Rectal smooth muscle tissue (tissue), 1 donor: ENCODE data around the gene FKBP8.

ENCODE experiments used
- H3K27ac ChIP-seq: one replicate; pipeline ENCODE4 v1.7.0; 2013; ENCODE audit warnings: low read depth, low read length, inconsistent platforms
- H3K27me3 ChIP-seq: one replicate; pipeline ENCODE4 v1.7.0; 2013; ENCODE audit warnings: low read length; ENCODE audit not compliant: control insufficient read depth, insufficient read depth
- H3K36me3 ChIP-seq: one replicate; pipeline ENCODE4 v1.7.0; 2013; ENCODE audit warnings: low read length; ENCODE audit not compliant: control insufficient read depth, insufficient read depth
- H3K4me1 ChIP-seq: one replicate; pipeline ENCODE4 v1.7.0; 2013; ENCODE audit warnings: low read length; ENCODE audit not compliant: control insufficient read depth, insufficient read depth
- H3K4me3 ChIP-seq: one replicate; pipeline ENCODE4 v1.7.0; 2013; ENCODE audit warnings: low read length
- H3K9ac ChIP-seq: one replicate; pipeline ENCODE4 v1.7.0; 2013; ENCODE audit warnings: low read length

The FKBP8 gene

GRCh38 chr19:18513868-18514267, 29.5 kb downstream of the FKBP8 start:
- Histone ChIP-seq H3K4me3 (no peak overlapping the region), H3K9ac (no peak overlapping the region), H3K27ac (no peak overlapping the region)

GRCh38 chr19:18510216-18510615, 33.2 kb downstream of the FKBP8 start:
- Histone ChIP-seq H3K36me3 (no peaks in the 10 kb centered on the region), H3K4me3 (no peak overlapping the region), H3K4me1 (peaks cover 22% of the 10 kb centered on the region), H3K27me3 (no peaks in the 10 kb centered on the region), H3K27ac (no peak overlapping the region), H3K9ac (no peak overlapping the region)

More at GRCh38 chr19:18513868-18514267, 29.5 kb downstream of the FKBP8 start:
- Histone ChIP-seq H3K27me3 (no peaks in the 10 kb centered on the region), H3K4me1 (no peaks in the 10 kb centered on the region), H3K36me3 (no peaks in the 10 kb centered on the region)

- H3K9ac ChIP-seq = no peak overlapping the region
- no peak overlapping the region for H3K4me3 ChIP-seq
- H3K27ac ChIP-seq = no peak overlapping the region
- H3K4me1 ChIP-seq = peaks cover 34% of the 10 kb centered on the region
- H3K36me3 ChIP-seq = no peaks in the 10 kb centered on the region
- H3K27me3 ChIP-seq = no peaks in the 10 kb centered on the region
Observed at GRCh38 chr19:18508585-18508984, 34.8 kb downstream of the FKBP8 start.

GRCh38 chr19:18507727-18508440, 35.5 kb downstream of the FKBP8 start:
- H3K27ac ChIP-seq = no peak overlapping the region
- no peaks in the 10 kb centered on the region for H3K36me3 ChIP-seq
- H3K27me3 ChIP-seq = no peaks in the 10 kb centered on the region
- no peak overlapping the region for H3K9ac ChIP-seq
- H3K4me1 ChIP-seq = peaks cover 40% of the 10 kb centered on the region
- H3K4me3 ChIP-seq = no peak overlapping the region

GRCh38 chr19:18507021-18507726, 36.2 kb downstream of the FKBP8 start:
- Histone ChIP-seq H3K27ac (no peak overlapping the region), H3K4me3 (no peak overlapping the region), H3K4me1 (peaks cover 45% of the 10 kb centered on the region), H3K27me3 (no peaks in the 10 kb centered on the region), H3K9ac (no peak overlapping the region), H3K36me3 (no peaks in the 10 kb centered on the region)

- H3K27ac ChIP-seq = no peak overlapping the region
- no peaks in the 10 kb centered on the region for H3K27me3 ChIP-seq
- no peaks in the 10 kb centered on the region for H3K36me3 ChIP-seq
- H3K4me1 ChIP-seq = peaks cover 50% of the 10 kb centered on the region
- H3K9ac ChIP-seq = no peak overlapping the region
- no peak overlapping the region for H3K4me3 ChIP-seq
Observed at GRCh38 chr19:18506101-18506930, 37.1 kb downstream of the FKBP8 start.

- Histone ChIP-seq H3K4me3 (no peak overlapping the region), H3K36me3 (no peaks in the 10 kb centered on the region), H3K9ac (no peak overlapping the region), H3K4me1 (peaks cover 57% of the 10 kb centered on the region), H3K27me3 (no peaks in the 10 kb centered on the region), H3K27ac (no peak overlapping the region)
Observed at GRCh38 chr19:18504886-18505610, 38.3 kb downstream of the FKBP8 start.

- peak overlapping the region; percentile 19 for H3K4me3 ChIP-seq
- no peak overlapping the region for H3K9ac ChIP-seq
Observed at GRCh38 chr19:18503971-18504885, 39.1 kb downstream of the FKBP8 start.

GRCh38 chr19:18503337-18503970, 39.9 kb downstream of the FKBP8 start:
- Histone ChIP-seq H3K4me1 (peaks cover 57% of the 10 kb centered on the region), H3K36me3 (no peaks in the 10 kb centered on the region), H3K4me3 (peak overlapping the region; percentile 19), H3K27me3 (no peaks in the 10 kb centered on the region), H3K9ac (no peak overlapping the region), H3K27ac (peak overlapping the region; percentile 39)

More at GRCh38 chr19:18503971-18504885, 39.1 kb downstream of the FKBP8 start:
- no peak overlapping the region for H3K27ac ChIP-seq
- no peaks in the 10 kb centered on the region for H3K27me3 ChIP-seq
- peaks cover 57% of the 10 kb centered on the region for H3K4me1 ChIP-seq
- no peaks in the 10 kb centered on the region for H3K36me3 ChIP-seq

- Histone ChIP-seq H3K36me3 (no peaks in the 10 kb centered on the region), H3K4me3 (no peak overlapping the region), H3K27me3 (no peaks in the 10 kb centered on the region), H3K4me1 (peaks cover 57% of the 10 kb centered on the region), H3K9ac (no peak overlapping the region), H3K27ac (peak overlapping the region; percentile 39)
Observed at GRCh38 chr19:18502638-18503294, 40.6 kb downstream of the FKBP8 start.
